GM19025 (cell line): ENCODE measurements around the gene APOM.
A peak's percentile ranks its signal among the peaks of the same experiment; 100 is the strongest.

Experiments used
- ATAC-seq: cut with Tn5 transposase; IDR thresholded peaks from one replicate; pipeline ENCODE4 v1.9.1; 2021; ENCODE audit warnings: mild to moderate bottlenecking, low read depth, moderate library complexity; ENCODE audit not compliant: unreplicated experiment

Gene APOM

DNA sequence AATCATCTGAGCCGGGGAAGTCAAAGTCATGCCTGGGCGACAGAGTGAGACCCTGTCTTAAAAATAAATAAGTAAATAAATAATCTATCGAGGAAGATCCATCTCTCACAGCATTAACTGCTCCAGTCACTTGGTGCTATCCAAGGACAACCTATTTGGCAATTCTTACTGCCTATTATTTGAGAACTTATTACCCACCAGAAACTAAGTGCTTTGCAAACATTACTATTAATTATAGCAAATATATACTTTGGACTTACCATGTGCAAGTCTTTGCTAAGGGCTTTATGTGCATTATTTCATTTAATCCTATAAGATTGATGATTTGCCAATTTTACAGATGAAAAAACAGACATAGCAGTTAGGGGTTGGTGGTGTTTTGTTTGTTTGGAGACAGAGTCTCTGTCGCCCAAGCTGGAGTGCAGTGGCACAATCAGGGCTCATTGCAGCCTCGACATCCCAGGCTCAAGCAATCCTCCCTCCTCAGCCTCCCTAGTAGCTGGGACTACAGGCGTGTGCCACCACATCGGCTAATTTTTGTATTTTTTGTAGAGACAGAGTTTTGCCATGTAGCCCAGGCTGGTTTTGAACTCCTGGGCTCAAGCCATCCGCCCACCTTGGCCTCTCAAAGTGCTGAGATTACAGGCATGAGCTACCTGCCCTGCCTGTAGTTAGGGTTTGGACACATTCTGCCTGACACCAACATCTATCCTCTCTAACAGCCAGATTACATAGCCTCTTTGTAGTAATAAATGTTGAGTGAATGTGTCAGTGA, 933 bp upstream of the APOM start:
- no peak for ATAC-seq

DNA sequence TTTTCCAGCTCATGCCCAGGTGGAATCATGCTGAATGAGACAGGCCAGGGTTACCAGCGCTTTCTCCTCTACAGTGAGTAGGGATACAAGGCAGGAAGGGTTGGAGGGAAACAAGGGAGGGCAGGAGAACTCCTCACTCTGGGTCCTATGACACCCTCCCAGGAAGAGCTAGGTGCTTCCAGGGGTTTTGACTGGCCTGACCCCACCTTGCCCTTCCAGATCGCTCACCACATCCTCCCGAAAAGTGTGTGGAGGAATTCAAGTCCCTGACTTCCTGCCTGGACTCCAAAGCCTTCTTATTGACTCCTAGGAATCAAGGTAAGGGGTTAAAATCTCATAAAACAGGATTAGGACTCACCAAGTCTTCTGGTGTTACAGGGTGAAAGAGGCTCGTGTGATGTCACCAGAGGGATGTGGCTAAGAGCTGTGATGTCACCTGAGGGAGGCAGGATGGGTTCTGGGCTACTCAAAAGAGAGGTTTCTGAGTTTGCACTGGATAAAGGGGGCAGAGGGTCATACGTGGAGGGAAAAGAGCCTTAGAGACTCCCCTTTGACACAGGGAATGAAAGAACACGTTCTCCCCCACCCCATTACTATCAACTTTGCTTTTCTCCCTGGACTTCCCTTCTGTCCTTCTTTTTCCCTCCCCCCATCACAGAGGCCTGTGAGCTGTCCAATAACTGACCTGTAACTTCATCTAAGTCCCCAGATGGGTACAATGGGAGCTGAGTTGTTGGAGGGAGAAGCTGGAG, 1.9 kb downstream of the APOM start:
- no peak for ATAC-seq

DNA sequence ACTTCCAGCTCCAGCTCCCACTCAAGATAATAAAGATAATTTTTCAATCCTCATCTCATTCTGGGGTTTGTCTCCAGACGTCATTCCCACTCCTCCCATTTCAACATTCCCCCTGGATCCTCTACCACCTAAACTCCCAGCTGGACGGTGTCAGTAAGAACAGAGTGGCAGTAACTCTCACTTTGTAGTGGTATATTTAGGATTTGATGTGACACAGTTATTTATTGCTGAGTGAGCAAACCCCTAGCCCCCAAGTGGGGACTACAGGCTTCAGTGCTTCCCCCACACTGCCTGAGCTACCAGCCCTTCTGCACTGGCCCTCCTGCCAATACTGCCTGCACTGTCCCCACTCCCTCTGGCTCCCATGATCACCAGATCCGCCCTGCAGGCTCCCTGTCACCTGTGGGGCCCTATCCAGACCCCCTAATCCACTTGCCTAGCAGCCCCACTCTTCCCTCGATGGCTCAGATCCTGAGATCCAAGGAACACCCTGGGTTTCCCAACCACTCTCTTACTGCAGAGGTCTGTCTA, 2.5 kb downstream of the APOM start:
- no peak for ATAC-seq

DNA sequence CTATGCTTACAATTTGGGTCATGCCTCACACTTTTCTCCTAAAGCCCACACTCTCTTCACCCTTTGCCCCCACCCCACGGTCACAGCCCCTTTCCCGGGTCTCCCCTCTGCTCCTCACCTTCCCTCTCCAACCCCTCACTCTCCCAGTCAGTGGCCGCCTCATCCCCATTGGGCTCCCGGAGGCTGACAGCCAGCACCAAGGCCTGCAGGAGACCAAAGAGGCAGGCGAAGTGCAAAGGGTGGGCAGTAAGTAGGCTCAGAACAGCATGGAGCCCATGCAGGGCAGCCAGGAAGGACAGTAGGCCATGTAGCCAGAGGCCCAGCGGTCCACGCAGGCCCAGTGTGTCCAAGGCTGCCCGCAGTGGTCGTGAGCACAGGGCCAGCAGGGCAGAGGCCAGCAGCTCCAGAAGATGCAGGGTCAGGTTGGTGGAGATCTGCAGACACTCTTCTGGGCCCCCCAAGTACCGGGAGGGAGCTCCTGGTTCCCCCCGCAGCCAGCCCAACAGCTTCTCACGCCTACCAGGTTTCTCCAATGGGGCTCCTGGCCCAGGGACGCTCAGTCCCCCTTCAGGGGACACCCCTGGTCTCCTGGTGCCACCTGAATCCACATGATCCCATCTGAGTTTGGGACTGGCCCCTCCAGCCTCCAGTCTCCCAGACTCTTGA, 3.4 kb downstream of the APOM start:
- no peak for ATAC-seq

DNA sequence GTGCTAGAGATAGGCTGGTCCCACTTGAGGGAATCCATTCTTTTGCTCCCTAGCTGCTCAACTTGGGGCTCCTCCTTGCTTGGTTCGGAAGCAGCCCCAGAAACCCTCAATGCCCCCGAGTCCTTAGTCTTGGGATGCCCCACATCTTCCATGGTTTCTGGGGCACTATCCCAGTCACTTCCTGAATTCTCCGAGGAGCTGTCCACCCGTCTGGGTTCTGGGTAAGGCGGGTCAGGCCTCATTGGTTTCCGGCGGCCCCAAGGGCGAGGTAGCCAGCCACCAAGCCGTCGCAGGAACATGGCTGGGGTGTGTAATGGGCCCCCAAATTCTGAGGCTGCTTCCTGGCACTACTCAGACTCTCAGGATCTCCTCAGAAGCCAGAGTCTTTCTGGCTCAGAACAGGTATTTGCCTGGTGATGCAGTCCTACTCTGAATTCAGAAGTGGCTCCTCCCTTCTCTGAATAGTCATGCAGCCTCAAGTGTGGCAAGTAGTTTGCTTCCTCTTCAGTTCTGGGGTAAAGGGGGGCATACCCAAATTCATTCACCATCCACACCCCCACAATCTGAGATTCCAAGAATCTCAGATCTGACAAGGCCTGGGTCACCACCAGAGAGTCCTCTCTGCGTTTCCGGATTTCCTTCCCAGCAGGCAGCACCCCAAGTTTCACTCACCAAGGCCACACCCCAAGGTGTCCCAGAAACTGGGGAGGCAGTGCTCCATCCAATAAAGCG, 4.1 kb downstream of the APOM start:
- ATAC-seq: no peak

DNA sequence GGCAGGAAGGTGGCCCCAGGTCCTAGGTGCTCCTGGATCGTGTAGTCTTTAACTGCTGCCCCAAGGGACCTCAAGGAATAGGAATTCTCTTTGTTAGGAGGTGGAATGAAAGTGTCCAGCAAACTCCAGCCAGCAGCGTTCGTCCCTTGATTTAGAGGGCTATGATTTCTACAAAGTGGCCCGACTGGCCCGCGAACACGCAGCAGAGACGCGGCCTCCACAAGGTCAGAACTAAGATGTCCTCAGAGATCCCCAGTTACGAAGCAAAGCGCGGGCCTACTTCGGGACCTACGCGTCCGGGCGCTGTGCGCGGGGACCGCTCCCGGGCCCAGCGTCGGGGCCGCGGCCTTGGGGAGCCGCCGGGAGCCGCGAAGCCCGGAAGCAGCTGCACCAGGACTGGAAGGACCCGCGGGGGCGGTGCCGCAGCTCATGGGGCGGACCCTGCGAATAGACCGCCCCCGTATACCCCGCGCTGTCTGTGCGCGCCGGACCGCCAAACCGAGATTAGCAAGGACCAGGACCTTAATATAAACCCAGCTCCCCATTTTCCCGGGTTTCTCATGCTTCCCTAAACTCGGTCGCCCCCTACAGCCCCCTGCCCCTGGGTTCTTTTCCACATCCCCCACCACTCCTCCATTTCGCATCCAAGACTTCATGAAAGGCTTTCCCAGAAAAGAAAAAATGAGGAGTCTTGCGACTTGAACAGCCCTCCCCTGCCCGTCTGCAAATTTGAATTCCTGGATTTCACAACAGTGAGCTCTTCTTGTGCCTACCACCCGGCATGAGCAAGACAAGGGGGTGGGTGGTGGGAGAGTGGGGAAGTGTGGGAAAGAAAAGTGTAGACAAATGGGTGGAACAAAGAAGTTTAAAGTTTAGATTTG, 4.9 kb downstream of the APOM start, which contains the start of gene C6orf47:
Gene C6orf47 (minus strand): TSS at position 398 of the 881 bp plus-strand sequence. CDS start 831 bp downstream, outside the sequence.
- peak; percentile 60 for ATAC-seq

DNA sequence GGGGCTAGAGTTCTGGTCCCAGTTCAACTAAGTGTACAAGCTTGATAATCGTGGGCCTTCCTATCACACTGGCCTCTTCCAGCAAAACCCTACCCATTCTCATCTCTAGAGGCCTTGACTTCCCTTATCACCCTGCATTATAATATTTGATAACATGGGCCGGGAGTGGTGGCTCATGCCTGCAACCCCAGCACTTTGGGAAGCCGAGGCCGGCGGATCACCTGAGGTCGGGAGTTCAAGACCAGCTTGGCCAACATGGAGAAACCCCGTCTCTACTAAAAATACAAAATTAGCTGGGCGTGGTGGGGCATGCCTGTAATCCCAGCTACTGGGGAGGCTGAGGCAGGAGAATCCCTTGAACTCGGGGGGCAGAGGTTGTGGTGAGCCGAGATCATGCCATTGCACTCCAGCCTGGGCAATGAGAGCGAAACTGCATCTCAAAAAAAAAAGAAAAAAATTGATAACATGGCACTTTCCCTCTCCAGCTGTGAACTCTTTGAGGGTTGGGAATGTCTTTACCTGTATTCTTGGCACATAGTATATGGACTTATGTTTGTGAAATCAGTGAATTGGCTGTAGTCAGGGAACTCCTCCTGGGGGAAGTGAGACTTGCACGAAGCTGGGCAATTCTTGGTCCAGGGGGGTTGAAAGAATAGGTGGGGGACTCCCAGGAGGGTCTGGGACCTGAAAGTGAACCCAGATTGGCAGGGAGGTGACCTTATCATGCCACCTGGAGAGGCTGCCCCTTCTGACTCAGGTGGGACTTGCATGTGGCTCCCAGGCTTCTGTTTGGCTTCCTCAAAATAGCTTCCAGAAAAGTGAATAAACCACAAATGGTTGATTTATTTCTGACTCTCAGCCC, 5.8 kb downstream of the APOM start:
- no peak for ATAC-seq

DNA sequence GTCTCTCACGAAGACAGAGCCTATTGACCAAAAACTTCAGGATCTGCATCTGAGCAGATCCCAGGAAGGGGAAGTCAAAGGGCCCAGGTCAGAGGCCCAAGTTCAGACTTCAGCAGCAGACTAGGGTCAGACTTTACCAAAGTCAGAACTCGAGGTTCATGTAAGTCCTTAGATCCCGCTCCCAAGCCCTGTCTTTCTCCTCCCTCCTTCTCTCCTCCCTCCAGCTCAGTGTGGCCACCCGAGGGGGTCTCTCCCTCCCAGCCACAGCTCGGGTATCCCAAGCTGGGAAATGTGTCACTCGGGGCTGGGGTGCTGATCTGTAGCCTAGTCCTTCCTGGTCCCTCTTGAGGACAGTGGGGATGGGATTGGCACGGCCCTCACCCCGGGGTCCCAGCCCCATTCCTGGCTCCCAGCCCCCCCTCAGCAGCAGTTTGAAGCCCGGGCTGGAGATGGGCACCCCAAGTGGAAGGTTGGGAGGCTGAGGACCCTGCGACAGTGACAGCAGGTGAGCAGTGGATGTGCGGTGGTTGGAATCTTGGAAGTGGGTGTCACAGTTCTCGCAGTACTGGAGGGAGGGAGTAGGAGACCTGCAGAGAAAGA, 6.5 kb downstream of the APOM start:
- no peak for ATAC-seq

DNA sequence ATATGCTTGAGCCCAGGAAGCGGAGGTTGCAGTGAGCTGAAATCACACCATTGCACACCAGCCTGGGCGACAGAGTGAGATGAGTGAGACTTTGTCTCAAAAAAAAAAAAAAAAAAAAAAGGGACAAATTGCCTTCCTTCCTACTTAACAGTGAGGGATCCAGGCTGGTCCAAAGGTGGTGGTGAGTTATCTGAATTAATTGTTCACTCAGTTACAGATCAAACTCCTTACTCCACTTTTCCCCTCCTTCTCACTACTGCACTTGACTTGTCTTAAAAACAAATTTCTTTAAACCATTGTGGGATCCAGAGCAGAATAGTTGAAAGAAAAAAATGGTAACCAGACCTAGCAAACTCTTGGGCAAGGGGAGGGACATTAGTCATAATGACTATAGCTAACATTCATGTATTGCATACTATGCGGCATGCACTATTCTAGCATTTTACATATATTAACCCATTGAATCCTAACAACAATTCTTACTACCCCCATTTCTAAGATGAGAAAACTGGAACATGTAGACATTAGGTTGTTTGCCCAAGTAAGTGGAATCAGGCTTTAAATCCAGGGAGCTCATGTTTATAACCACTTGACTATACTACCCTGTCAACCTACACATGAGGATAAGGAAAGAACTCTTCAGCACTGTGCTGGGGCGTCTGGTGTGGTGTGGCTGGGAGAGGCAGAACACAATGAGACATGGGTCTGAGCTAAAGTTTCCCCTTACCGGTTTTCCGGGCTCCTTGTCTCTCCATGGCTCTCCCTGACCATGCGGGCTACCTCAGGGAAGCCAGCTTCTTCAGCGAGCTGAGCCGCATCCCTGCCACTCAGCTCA, 7.6 kb downstream of the APOM start:
- ATAC-seq: no peak

DNA sequence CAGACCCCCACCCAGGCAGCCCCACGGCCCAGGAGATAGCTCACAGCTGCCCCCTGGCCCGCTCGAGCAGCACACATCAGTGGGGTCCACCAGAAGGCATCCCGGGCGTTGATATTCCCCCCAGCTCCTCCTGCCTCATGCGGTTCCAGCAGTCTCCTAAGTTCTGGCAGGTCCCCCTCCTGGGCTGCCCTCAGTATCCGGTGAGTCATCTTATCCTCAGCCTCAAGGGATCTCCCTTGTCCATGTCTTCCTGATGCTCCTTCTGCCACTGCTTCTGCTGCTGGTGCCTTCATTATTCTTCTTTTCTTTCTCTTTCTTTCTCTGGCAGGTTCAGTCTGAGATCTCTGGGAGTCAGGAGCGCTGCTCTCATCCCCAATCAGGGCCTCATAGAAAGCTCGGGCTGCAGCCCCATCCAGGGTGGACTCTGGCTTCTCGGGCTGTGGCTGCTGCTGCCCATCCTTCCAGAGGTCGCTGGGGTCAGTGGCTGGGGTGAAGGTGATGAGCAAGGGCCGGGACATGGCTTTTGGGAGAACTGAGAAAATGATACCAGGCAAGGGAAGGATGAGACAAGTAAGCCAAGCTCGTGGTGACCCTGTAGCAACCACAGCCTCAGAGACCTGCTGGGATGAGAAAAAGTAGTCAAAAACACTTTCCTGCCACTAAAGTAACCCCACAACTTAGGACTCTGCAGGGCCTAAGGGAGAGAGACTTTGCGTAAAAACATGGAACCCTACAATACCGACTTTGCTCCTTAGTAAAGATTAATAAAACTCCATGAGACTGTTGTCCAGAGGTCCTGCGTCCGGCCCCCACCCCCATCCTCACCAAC, 8.5 kb downstream of the APOM start:
- no peak for ATAC-seq

DNA sequence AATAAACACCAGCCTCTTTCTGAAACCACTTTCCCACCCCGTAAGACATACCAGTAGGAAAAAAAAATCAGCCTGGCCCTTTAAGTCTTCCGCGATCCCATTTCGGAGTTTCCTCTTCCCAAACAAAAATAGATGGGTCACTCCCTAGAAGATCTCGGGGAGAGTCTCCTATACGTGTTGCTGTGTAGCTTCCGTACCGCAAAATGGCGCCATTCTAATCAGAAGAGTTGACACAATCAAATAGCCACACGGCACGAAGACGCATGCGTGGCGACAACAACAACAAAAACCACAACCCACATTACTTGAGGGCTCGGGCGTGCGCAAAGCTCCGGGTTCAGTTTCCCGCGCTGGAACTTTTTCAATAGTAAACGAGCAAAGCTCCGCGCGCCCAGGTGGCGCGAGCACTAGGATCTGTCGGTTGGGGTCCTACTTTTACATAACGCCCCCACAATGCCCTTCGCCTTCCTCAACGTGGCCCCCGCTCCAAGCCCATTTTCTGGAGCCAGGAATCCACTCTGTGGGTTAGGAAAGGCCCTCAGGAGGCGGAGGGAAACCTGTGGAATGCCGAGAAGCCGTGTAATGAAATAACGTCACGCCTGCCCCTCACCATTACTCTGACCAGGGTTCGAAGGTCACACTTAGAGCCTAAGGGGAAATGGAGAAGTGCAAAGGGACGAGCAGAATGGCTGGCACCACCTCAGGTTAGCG, 9.3 kb downstream of the APOM start, which contains the start of gene GPANK1:
Gene GPANK1 (minus strand): TSS at position 208 of the 711 bp plus-strand sequence. CDS start 519 bp downstream, outside the sequence.
- peak; percentile 34 for ATAC-seq

DNA sequence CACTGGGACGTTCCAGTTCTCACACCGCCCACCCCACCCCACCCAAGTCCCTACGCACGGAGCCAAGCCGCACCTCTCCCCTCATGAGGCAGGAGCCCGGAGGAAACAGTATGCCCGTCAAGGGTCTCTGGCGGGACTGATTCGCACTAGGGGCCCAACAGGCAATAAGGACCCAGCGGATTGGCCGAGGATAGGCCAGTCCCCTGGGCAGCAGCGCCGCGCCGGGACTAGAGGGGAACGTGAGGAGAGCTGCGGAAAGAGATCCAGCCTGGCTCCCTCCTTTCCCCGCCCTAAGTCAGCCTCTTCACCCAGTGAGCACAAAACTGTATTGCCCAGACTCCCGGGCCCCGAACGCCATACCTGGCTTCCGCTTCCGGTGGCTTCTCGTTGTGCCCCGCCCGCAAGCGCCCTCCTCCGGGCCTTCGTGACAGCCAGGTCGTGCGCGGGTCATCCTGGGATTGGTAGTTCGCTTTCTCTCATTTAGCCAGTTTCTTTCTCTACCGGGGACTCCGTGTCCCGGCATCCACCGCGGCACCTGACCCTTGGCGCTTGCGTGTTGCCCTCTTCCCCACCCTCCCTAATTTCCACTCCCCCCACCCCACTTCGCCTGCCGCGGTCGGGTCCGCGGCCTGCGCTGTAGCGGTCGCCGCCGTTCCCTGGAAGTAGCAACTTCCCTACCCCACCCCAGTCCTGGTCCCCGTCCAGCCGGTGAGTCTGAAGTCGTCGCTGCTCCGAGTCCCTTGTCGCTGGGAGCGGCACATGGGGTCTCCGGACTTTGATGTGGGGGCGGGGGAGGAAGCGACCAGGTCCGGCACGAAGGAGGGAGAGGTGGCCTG, 10.0 kb downstream of the APOM start, which contains the start of gene CSNK2B:
Gene CSNK2B (plus strand): TSS at position 580 of the 836 bp plus-strand sequence. CDS start 752 bp downstream, outside the sequence.
- ATAC-seq: peak; percentile 83

DNA sequence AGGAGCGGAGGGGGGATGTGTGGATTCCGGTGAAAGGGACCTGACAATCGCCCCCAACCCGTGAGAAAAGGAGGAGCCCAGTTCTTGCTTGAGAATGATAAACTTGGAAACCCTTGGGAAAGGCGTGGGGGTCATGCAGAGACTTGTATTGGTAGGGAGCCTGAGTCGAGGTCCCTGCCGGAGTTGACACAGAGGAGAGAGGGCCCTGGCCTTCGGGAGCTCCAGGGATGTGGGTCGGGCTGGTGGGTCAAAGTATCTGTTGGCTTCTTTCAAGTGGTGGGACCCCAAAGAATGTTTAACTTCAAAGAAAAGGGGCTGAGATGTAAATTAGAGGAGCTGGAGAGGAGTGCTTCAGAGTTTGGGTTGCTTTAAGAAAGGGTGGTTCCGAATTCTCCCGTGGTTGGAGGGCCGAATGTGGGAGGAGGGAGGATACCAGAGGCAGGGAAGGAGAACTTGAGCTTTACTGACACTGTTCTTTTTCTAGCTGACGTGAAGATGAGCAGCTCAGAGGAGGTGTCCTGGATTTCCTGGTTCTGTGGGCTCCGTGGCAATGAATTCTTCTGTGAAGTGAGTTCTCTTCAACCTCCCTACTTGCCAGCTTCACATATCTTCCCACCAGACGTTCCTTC, 10.8 kb downstream of the APOM start:
- ATAC-seq: no peak

DNA sequence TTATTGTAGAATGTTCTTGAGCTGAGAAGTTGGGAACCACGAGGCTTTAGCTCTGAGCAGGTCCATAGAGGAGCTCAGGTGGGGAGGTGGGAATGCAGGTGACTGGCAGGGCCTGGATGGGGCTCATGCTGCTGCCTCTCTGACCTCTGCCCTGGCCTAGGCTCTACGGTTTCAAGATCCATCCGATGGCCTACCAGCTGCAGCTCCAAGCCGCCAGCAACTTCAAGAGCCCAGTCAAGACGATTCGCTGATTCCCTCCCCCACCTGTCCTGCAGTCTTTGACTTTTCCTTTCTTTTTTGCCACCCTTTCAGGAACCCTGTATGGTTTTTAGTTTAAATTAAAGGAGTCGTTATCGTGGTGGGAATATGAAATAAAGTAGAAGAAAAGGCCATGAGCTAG, 14.0 kb downstream of the APOM start, which contains the start of gene LY6G5B:
Gene LY6G5B (plus strand): TSS at position 301 of the 400 bp plus-strand sequence. CDS start 975 bp downstream, outside the sequence.
- no peak for ATAC-seq
